Colon (tissue), 2 donors: Measurements from ENCODE around the gene GNG14.
A peak's percentile ranks its signal among the peaks of the same experiment; 100 is the strongest.
"Not testable (repeated sequence)": the region's sequence is repeated elsewhere in the genome, so short reads cannot be mapped to it uniquely, and the experiment has no call there.

Experiments used
- FAIRE-seq: peaks from 2 replicates; lab custom pipeline; 2012; peaks lifted over from hg19 to GRCh38; lab: Jason Lieb, UNC
- donor health status: control.
- donor health status: control.

The GNG14 gene

GRCh38 chr19:12696366-12697335, 8.9 kb downstream of the GNG14 start, which contains the start of gene FBXW9:
FBXW9 (minus strand) TSS chr19:12696631; CDS start chr19:12696581, 50 bp downstream.
- FAIRE-seq = no peak

GRCh38 chr19:12697425-12697824, 9.6 kb downstream of the GNG14 start:
- not testable (repeated sequence) for FAIRE-seq

GRCh38 chr19:12698138-12698537, 10.3 kb downstream of the GNG14 start:
- FAIRE-seq = no peak

GRCh38 chr19:12701596-12702282, 13.9 kb downstream of the GNG14 start:
- no peak for FAIRE-seq

GRCh38 chr19:12703046-12703445, 15.2 kb downstream of the GNG14 start:
- no peak for FAIRE-seq

DNA sequence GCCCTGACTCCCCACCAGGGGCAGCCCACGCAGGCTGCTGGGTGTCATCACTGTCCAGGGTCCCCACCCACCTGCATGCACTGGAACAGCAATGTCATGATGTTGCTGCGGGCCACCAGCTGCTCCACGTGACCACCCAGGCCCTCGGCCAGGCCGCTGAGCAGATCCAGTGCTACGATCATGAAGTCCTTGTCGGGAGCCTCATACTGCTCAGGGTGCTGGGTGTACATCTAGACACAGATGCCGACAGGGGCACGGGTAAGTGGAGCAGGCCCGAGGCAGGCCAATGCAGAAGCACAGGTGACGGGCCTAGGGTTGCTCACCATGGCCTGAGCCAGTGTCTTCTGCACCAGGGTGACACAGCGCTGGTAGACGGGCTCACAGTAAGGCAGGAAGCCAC, 17.4 kb downstream of the GNG14 start:
- FAIRE-seq = no peak

- no peak for FAIRE-seq
Measured at GRCh38 chr19:12705654-12706331, 18.0 kb downstream of the GNG14 start.

- FAIRE-seq = no peak
Measured at GRCh38 chr19:12706332-12706718, 18.5 kb downstream of the GNG14 start.

GRCh38 chr19:12708641-12709040, 20.8 kb downstream of the GNG14 start:
- FAIRE-seq = no peak

DNA sequence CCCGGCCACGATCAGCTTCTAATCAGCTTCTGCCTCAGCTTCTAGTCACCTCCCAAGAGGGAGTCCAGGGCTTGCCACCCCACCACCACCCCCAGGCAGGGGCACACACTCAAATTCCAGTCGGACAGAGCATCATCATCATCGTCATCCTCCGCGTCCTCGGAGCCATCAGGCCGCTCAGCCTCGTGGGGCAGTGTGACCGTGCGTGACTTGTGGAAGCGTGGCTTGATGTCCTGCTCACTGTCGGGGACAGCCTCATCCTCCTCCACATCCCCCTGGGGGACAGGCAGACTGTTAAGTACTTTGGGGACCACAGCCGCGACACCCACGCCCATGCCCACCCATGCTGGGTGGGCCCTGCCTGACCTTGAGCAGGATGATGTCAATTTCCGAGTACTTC, 23.4 kb downstream of the GNG14 start:
- no peak for FAIRE-seq

DNA sequence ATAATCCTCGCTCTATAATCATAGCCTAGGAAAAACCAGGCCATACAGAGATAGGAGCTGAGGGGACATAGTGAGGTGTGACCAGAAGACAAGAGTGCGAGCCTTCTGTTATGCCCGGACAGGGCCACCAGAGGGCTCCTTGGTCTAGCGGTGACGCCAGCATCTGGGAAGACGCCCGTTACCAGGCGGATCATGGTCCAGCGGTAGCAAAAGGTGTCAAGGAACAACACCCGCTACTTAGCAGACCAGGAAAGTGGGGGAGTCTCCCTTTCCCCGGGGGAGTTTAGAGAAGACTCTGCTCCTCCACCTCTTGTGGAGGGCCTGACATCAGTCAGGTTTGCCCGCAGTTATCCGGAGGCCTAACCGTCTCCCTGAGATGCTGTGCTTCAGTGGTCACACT, 24.3 kb downstream of the GNG14 start:
- not testable (repeated sequence) for FAIRE-seq

GRCh38 chr19:12713304-12713703, 25.5 kb downstream of the GNG14 start:
- not testable (repeated sequence) for FAIRE-seq

GRCh38 chr19:12715102-12715501, 27.3 kb downstream of the GNG14 start:
- no peak for FAIRE-seq

GRCh38 chr19:12715929-12716328, 28.1 kb downstream of the GNG14 start:
- no peak for FAIRE-seq

DNA sequence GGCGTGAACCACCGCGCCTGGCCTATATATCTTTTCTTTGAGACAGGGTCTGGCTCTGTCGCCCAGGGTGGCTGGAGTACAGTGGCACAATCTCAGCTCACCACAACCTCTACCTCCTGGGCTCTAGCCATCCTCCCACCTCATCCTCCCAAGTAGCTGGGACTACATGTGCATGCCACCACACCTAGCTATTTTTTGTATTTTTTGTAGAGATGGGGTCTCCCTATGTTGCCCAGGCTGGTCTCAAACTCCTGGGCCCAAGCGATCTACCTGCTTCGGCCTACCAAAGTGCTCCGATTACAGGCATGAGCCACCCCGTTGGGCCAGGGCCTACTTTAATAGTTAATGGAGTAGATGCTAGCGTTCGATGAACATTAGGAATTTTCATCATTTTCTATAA, 32.5 kb downstream of the GNG14 start:
- FAIRE-seq = no peak

GRCh38 chr19:12720851-12721655, 33.3 kb downstream of the GNG14 start:
- no peak for FAIRE-seq

GRCh38 chr19:12721656-12722565, 34.1 kb downstream of the GNG14 start:
- FAIRE-seq = no peak

- peak; percentile 64 for FAIRE-seq
Measured at GRCh38 chr19:12722566-12723380, 35.0 kb downstream of the GNG14 start.

- FAIRE-seq = no peak
Measured at GRCh38 chr19:12723381-12723640, 35.5 kb downstream of the GNG14 start.
